ACC112 (cell line): ENCODE measurements around the gene JOSD1.

Source experiments
- H2AFZ ChIP-seq: fragments of 200-600 bp; sonication (generic); one replicate; pipeline ENCODE4 v1.6.0; 2017; ENCODE audit warnings: antibody characterized with exemption, low read length; ENCODE audit not compliant: unreplicated experiment
- H3K27ac ChIP-seq: fragments of 200-600 bp; sonication (generic); 2 replicates; pipeline ENCODE4 v1.5.1; 2014; ENCODE audit warnings: low read depth, mild to moderate bottlenecking, antibody characterized with exemption, low read length, moderate library complexity
- H3K27me3 ChIP-seq: fragments of 200-600 bp; sonication (generic); 2 replicates; pipeline ENCODE4 v1.6.1; 2014; ENCODE audit warnings: mild to moderate bottlenecking, antibody characterized with exemption, low read length, moderate library complexity, mixed read lengths; ENCODE audit not compliant: insufficient read depth
- H3K36me3 ChIP-seq: fragments of 200-600 bp; sonication (generic); 2 replicates; pipeline ENCODE4 v1.6.1; 2016; ENCODE audit warnings: mild to moderate bottlenecking, antibody characterized with exemption, low read length, moderate library complexity, mixed read lengths; ENCODE audit not compliant: insufficient read depth
- H3K4me1 ChIP-seq: fragments of 200-600 bp; sonication (generic); one replicate; pipeline ENCODE4 v1.6.1; 2016; ENCODE audit warnings: low read length, mixed read lengths; ENCODE audit not compliant: insufficient read depth, unreplicated experiment, control insufficient read depth
- H3K4me3 ChIP-seq: fragments of 200-600 bp; sonication (generic); 2 replicates; pipeline ENCODE4 v1.5.1; 2014; ENCODE audit warnings: mild to moderate bottlenecking, low read depth, low read length
- H3K79me2 ChIP-seq: fragments of 200-600 bp; sonication (generic); one replicate; pipeline ENCODE4 v1.6.0; 2016; ENCODE audit warnings: low read length; ENCODE audit not compliant: control insufficient read depth, unreplicated experiment, insufficient read depth

Gene JOSD1

GRCh38 chr22:38712486-38713207, 11.9 kb upstream of the JOSD1 start:
- Histone ChIP-seq H3K4me1 (peaks cover 7% of the 10 kb centered on the region), H3K4me3 (no peak overlapping the region), H3K36me3 (no peaks in the 10 kb centered on the region), H2AFZ (no peak overlapping the region), H3K27ac (no peak overlapping the region), H3K79me2 (peaks cover 72% of the 10 kb centered on the region), H3K27me3 (no peaks in the 10 kb centered on the region)

GRCh38 chr22:38710866-38711265, 10.1 kb upstream of the JOSD1 start:
- Histone ChIP-seq H3K79me2 (peaks cover 85% of the 10 kb centered on the region), H3K4me1 (peaks cover 10% of the 10 kb centered on the region), H3K4me3 (no peak overlapping the region), H3K27ac (no peak overlapping the region), H3K27me3 (no peaks in the 10 kb centered on the region), H2AFZ (no peak overlapping the region), H3K36me3 (no peaks in the 10 kb centered on the region)

- Histone ChIP-seq H3K36me3 (no peaks in the 10 kb centered on the region), H3K4me3 (no peak overlapping the region), H3K79me2 (peaks cover 82% of the 10 kb centered on the region), H3K27me3 (no peaks in the 10 kb centered on the region), H3K27ac (no peak overlapping the region), H2AFZ (no peak overlapping the region), H3K4me1 (peaks cover 10% of the 10 kb centered on the region)
These were observed 9.6 kb upstream of the JOSD1 start for GRCh38 chr22:38710351-38710750.

GRCh38 chr22:38709306-38709705, 8.6 kb upstream of the JOSD1 start:
- Histone ChIP-seq H3K4me1 (peaks cover 16% of the 10 kb centered on the region), H3K79me2 (peaks cover 76% of the 10 kb centered on the region), H3K36me3 (no peaks in the 10 kb centered on the region), H3K27ac (no peak overlapping the region), H3K27me3 (no peaks in the 10 kb centered on the region), H2AFZ (no peak overlapping the region), H3K4me3 (no peak overlapping the region)

GRCh38 chr22:38707984-38708383, 7.2 kb upstream of the JOSD1 start:
- Histone ChIP-seq H3K27ac (no peak overlapping the region), H3K36me3 (no peaks in the 10 kb centered on the region), H3K79me2 (peaks cover 67% of the 10 kb centered on the region), H3K4me3 (peak overlapping the region; percentile 89), H3K4me1 (peaks cover 16% of the 10 kb centered on the region), H2AFZ (no peak overlapping the region), H3K27me3 (no peaks in the 10 kb centered on the region)

GRCh38 chr22:38707346-38707745, 6.6 kb upstream of the JOSD1 start:
- H3K36me3 ChIP-seq: no peaks in the 10 kb centered on the region
- peak overlapping the region; percentile 89 for H3K4me3 ChIP-seq

GRCh38 chr22:38706901-38707195, 6.1 kb upstream of the JOSD1 start:
- H3K36me3 ChIP-seq: no peaks in the 10 kb centered on the region
- no peaks in the 10 kb centered on the region for H3K27me3 ChIP-seq
- peak overlapping the region; percentile 76 for H3K27ac ChIP-seq
- peaks cover 16% of the 10 kb centered on the region for H3K4me1 ChIP-seq
- peak overlapping the region; percentile 89 for H3K4me3 ChIP-seq
- H2AFZ ChIP-seq: no peak overlapping the region
- H3K79me2 ChIP-seq: peaks cover 55% of the 10 kb centered on the region

More at GRCh38 chr22:38707346-38707745, 6.6 kb upstream of the JOSD1 start:
- no peaks in the 10 kb centered on the region for H3K27me3 ChIP-seq
- no peak overlapping the region for H2AFZ ChIP-seq
- H3K79me2 ChIP-seq: peaks cover 60% of the 10 kb centered on the region
- H3K27ac ChIP-seq: peak overlapping the region; percentile 76
- peaks cover 16% of the 10 kb centered on the region for H3K4me1 ChIP-seq

GRCh38 chr22:38706101-38706900, 5.6 kb upstream of the JOSD1 start:
- Histone ChIP-seq H3K27ac (peak overlapping the region; percentile 76), H2AFZ (no peak overlapping the region)

GRCh38 chr22:38705235-38706100, 4.7 kb upstream of the JOSD1 start, which contains the start of gene GTPBP1:
Gene GTPBP1 (plus strand): TSS chr22:38705944. CDS start chr22:38705956, 12 bp downstream.
- Histone ChIP-seq H3K79me2 (peaks cover 45% of the 10 kb centered on the region), H2AFZ (peak within 1 kb of the TSS; percentile 98), H3K27ac (peak within 1 kb of the TSS; percentile 79), H3K4me3 (peak within 1 kb of the TSS; percentile 89), H3K4me1 (peaks cover 19% of the 10 kb centered on the region), H3K27me3 (no peaks in the 10 kb centered on the region), H3K36me3 (no peaks in the 10 kb centered on the region)

More at GRCh38 chr22:38706101-38706900, 5.6 kb upstream of the JOSD1 start:
- Histone ChIP-seq H3K79me2 (peaks cover 52% of the 10 kb centered on the region), H3K4me1 (peaks cover 19% of the 10 kb centered on the region), H3K4me3 (peak overlapping the region; percentile 89), H3K27me3 (no peaks in the 10 kb centered on the region), H3K36me3 (no peaks in the 10 kb centered on the region)

- Histone ChIP-seq H3K27ac (peak overlapping the region; percentile 79), H3K36me3 (no peaks in the 10 kb centered on the region), H3K4me3 (peak overlapping the region; percentile 76), H2AFZ (peak overlapping the region; percentile 98), H3K4me1 (peaks cover 19% of the 10 kb centered on the region), H3K79me2 (peaks cover 45% of the 10 kb centered on the region), H3K27me3 (no peaks in the 10 kb centered on the region)
These were observed 4.0 kb upstream of the JOSD1 start for GRCh38 chr22:38704654-38705234.
